PC-9 (cell line): Measurements from ENCODE around the gene PRDM16.

Experiments
- EZH2 ChIP-seq: fragments of 200-600 bp; sonication (generic); IDR thresholded peaks from 2 replicates; pipeline ENCODE4 v1.8.0; 2017; ENCODE audit warnings: antibody characterized with exemption, low read depth
- TF ChIP-seq, protein P1 (sequence below): fragments of 200-600 bp; sonication (generic); conservative IDR thresholded peaks from 2 replicates; pipeline ENCODE4 v1.6.1; 2017; ENCODE audit warnings: mixed run types, antibody characterized with exemption, mild to moderate bottlenecking, moderate library complexity

GRCh38 chr1:3351449-3352298, 282.7 kb downstream of the PRDM16 start:
- TF ChIP-seq, protein P1, sequence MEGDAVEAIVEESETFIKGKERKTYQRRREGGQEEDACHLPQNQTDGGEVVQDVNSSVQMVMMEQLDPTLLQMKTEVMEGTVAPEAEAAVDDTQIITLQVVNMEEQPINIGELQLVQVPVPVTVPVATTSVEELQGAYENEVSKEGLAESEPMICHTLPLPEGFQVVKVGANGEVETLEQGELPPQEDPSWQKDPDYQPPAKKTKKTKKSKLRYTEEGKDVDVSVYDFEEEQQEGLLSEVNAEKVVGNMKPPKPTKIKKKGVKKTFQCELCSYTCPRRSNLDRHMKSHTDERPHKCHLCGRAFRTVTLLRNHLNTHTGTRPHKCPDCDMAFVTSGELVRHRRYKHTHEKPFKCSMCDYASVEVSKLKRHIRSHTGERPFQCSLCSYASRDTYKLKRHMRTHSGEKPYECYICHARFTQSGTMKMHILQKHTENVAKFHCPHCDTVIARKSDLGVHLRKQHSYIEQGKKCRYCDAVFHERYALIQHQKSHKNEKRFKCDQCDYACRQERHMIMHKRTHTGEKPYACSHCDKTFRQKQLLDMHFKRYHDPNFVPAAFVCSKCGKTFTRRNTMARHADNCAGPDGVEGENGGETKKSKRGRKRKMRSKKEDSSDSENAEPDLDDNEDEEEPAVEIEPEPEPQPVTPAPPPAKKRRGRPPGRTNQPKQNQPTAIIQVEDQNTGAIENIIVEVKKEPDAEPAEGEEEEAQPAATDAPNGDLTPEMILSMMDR: no peak
- no peak for TF ChIP-seq EZH2
